ENCODE measurements around the gene GPR27.

The GPR27 gene

DNA sequence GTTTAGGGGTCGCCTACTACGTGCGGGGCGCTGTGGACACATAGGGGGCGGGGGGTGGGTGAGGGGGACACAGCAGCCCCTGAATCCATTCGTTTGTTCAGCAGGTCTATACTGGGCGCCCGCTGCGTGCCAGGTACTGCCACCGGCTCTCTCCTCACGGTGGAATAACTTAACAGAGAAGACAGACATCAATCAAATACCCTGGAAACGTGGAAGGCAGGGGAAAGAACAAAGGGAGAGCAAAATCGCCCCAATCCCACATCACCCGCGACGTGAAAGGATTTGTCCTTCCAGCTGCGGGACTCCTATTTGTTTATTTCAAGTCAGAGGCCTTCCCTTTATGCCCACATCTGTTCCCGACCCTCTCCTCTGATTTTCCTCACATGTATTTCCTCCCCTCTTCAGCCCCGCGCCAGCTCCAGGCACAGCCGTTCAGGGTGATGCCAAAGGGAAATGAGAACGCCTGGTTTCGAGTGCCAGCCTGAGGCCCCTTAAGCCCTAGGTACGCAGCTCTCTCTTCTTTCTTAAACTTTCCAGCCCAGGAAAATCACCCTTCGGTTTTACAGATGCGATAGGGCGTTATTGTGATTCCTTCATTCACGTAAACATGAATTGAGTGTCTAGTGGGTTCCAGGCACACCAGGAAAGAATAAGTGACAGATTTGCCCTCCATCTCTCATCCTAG is 32.0 kb downstream of the GPR27 start:
- no peak for DNase-seq (ENCODE audit: low read depth)

- DNase-seq (ENCODE audit: low read depth) = no peak
These were observed 32.5 kb downstream of the GPR27 start for GRCh38 chr3:71786217-71786549.

- DNase-seq (ENCODE audit: low read depth) = no peak
These were observed 32.9 kb downstream of the GPR27 start for GRCh38 chr3:71786551-71786950.

DNA sequence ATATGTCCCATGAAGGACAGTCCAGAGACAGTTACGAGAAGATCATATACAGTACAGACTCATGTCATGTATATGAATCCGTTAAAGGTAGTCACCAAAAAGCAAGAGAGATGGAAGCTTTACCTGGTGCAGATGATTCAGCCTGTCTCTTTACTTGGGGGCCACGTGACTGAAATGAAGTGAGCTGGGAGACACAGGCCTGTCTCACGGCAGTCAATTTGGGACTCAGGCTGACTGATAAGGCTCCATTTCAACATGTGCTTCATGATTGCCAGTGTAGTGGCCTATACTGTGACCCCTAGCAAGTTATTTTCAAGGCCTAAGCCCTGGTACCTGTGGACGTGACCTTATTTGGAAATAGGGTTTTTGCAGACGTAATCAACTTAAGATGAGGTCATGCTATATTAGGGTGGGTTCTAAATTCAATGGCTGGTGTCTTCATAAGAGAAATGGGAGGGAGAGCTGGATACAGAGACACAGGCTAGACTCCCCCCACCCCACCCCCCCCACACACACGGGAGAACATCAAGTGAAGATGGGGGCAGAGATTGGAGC is 34.3 kb downstream of the GPR27 start:
- DNase-seq (ENCODE audit: low read depth) = no peak

DNA sequence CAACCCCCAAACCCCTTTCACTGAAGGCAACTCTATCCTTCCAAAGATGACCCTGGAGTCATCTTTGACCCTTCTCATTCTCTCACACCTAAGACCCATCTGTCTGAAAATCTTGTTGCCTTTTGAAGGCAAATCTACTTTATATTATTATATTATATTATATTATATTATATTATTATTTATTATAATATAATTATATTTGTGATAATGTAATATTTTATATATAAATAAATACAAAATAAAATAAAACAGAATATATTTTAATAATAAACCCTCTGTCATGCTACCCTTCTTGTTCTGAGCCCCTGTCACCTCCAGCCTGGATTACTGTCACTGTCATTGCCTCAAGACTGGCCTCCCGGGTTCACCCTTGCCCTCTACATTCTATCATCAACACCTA is 36.3 kb downstream of the GPR27 start:
- DNase-seq (ENCODE audit: low read depth) = no peak

DNA sequence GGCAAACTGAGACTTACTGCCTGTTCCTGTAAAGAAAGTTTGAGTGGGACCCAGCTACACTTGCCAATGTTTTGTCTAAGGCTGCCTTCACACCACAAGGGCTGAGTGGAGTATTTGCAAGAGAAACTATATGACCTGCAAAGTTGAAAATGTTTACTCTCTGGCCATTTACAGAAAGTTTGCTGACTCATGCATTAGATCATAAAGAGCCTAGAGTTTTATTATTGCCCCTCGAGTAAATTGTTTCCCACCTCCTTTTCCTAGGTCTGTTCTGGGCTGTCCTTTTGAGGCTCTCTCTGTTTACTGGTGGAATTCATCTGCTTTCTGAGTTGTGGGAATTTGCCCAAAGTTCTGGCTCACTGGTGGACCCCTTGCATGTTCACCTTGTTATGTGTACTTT is 38.0 kb downstream of the GPR27 start:
- DNase-seq (ENCODE audit: low read depth) = no peak

DNA sequence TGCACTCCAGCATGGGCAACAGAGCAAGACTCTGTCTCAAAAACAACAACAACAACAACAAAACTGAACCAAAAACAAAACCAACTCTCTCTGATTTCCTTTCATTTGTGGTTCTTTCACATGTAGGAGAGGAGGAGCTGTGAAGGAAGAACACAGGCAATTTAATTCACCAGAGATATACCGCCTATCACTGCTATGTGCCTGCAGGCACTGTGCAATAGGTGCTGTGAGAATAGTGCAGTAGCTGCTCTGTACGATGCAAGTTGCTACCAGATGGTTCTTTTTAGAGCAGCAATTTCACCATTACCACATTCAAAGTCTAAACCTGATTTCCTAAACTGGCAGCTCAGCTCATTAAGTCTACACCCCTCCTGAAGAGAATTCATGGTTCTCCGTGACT is 42.6 kb downstream of the GPR27 start:
- DNase-seq (ENCODE audit: low read depth) = no peak

DNA sequence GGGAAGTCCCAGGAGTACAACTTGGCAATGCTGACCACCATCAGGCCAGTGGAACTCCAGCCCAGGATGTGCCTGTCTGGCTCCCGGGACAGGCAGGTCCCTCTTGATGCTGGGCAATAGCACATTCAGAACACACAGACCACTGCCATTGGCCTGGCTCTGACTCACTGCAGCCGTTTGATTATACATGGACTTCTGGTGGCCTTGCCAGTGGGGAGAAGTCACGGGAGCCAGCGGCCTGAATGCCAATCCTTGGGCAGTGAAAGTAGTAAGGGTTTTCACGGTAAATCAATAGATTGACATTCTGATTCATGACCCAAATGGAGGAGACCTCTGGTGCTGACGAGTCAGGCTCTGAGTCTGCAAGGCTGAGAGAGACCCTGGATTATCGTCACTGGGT is 43.8 kb downstream of the GPR27 start:
- no peak for DNase-seq (ENCODE audit: low read depth)

- no peak for DNase-seq (ENCODE audit: low read depth)
These were observed 46.4 kb downstream of the GPR27 start for GRCh38 chr3:71800023-71800422.

DNA sequence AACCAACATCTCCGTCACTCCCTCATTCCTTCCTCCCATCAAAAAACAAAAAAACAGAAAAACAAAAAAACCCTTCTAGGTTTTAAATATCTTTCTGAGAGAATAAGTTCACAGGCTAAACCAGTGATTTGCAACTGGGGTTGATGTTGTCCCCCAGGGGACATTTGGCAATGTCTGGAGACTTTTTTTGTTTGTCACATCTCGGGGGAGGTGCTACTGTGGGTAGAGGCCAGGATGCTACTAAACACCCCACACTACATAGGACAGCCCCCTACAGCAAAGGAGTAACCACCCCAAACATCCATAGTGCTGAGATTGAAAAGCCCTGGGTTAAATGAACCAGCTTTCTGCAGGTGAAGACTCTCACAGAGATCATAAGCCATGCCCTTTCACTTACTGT is 48.3 kb downstream of the GPR27 start:
- DNase-seq (ENCODE audit: low read depth) = no peak

GRCh38 chr3:71803248-71803647 is 49.6 kb downstream of the GPR27 start:
- DNase-seq (ENCODE audit: low read depth) = no peak

- no peak for DNase-seq (ENCODE audit: low read depth)
These were observed 51.5 kb downstream of the GPR27 start for GRCh38 chr3:71805199-71805598.

DNA sequence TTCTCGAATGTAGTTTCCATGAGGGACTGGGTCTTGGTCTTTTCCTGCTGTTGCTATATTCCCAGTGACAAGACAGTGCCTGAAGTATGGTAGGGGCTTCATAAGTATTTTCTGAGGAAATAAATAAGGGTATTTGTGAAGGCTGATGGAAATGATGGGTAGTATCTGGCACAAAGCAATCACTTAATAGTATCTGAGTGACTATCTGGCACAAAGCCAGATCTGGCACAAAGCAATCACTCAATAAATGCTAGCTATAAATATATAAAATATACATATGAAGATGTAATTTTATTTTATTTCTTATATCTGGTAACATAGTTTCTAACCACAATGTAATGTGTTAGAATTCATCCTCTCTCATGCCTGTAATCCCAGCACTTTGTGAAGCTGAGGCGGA is 52.0 kb downstream of the GPR27 start:
- no peak for DNase-seq (ENCODE audit: low read depth)
